OCI-LY7 (cell line): ENCODE data around the gene TNS1. TPM values are rescaled to one million over a fixed set of nuclear protein-coding genes. Genes with fewer than 3 reads are reported as not detected.

Source experiments
- BruUV-seq: library from RNA; stranded (reverse); fragments of 400-500 nt; replicated peaks from 2 replicates; lab custom pipeline; 2021; lab: Mats Ljungman, UMichigan
- CTCF ChIA-PET: fragments of 300-600 bp; sonication (Branson Sonifier 250); formaldehyde crosslinking; loops from one replicate; lab custom pipeline; 2022; ENCODE audit warnings: antibody characterized with exemption; ENCODE audit not compliant: unreplicated experiment; lab: Charles Lee
- POLR2A ChIA-PET: fragments of 300-600 bp; sonication (Branson Sonifier 250); formaldehyde crosslinking; loops from one replicate; lab custom pipeline; 2022; ENCODE audit warnings: antibody characterized with exemption; lab: Charles Lee
- DNase-seq: peaks from one replicate; pipeline ENCODE4 v3.0.0-alpha.2; 2015; ENCODE audit warnings: low spot score
- H2AFZ ChIP-seq: fragments of 200-600 bp; sonication (generic), shearing (Covaris generic); 2 replicates; pipeline ENCODE4 v1.6.1; 2014; ENCODE audit warnings: mild to moderate bottlenecking, antibody characterized with exemption, low read length, moderate library complexity
- H3K27ac ChIP-seq: fragments of 200-600 bp; sonication (generic); 2 replicates; pipeline ENCODE4 v1.5.1; 2014; ENCODE audit warnings: mixed run types, low read depth, mild to moderate bottlenecking, moderate library complexity, low read length, inconsistent platforms; ENCODE audit not compliant: poor library complexity, severe bottlenecking
- H3K36me3 ChIP-seq: fragments of 200-600 bp; sonication (generic); 2 replicates; pipeline ENCODE4 v1.6.1; 2014; ENCODE audit warnings: mild to moderate bottlenecking, antibody characterized with exemption, low read length, moderate library complexity, mixed read lengths; ENCODE audit not compliant: insufficient read depth
- H3K4me1 ChIP-seq: fragments of 200-600 bp; sonication (generic); 2 replicates; pipeline ENCODE4 v1.5.1; 2014; ENCODE audit warnings: mild to moderate bottlenecking, low read length; ENCODE audit not compliant: insufficient read depth, poor library complexity, severe bottlenecking
- H3K4me2 ChIP-seq: fragments of 200-600 bp; sonication (generic); 2 replicates; pipeline ENCODE4 v1.6.1; 2014; ENCODE audit warnings: mild to moderate bottlenecking, low read length
- H3K4me3 ChIP-seq: fragments of 200-600 bp; sonication (generic); 2 replicates; pipeline ENCODE4 v1.5.1; 2014; ENCODE audit warnings: mild to moderate bottlenecking, low read depth, low read length; ENCODE audit not compliant: poor library complexity, severe bottlenecking
- H3K79me2 ChIP-seq: fragments of 200-600 bp; sonication (generic); 2 replicates; pipeline ENCODE4 v1.6.1; 2016; ENCODE audit warnings: low read depth, mild to moderate bottlenecking, low read length, moderate library complexity, mixed read lengths; ENCODE audit not compliant: insufficient read depth
- H3K9me2 ChIP-seq: fragments of 200-600 bp; sonication (generic); 2 replicates; pipeline ENCODE4 v1.6.1; 2016; ENCODE audit warnings: mild to moderate bottlenecking, low read length, mixed read lengths; ENCODE audit not compliant: insufficient read depth
- H3K9me3 ChIP-seq: fragments of 200-600 bp; sonication (generic); 2 replicates; pipeline ENCODE4 v1.6.1; 2014; ENCODE audit warnings: mild to moderate bottlenecking, mixed run types, low read length, mixed read lengths
- H4K20me1 ChIP-seq: fragments of 200-600 bp; sonication (generic); 2 replicates; pipeline ENCODE4 v1.6.1; 2014; ENCODE audit warnings: mild to moderate bottlenecking, antibody characterized with exemption, low read length, moderate library complexity, mixed read lengths; ENCODE audit not compliant: insufficient read depth
- EZH2phosphoT487 ChIP-seq: fragments of 200-600 bp; sonication (generic); IDR thresholded peaks from 2 replicates; pipeline ENCODE4 v1.6.1; 2018; ENCODE audit warnings: low read depth, borderline replicate concordance, mild to moderate bottlenecking, mixed run types, antibody characterized with exemption, low read length, moderate library complexity, mixed read lengths
- intact Hi-C: fragments of 100-400 bp; cut with micrococcal nuclease; formaldehyde crosslinking; loops from one replicate; pipeline ENCODE4 v1.10.0; 2022; ENCODE audit not compliant: unreplicated experiment
- total RNA-seq, 2 experiments: library from RNA; depleted of rRNA in 1 of 2; stranded (reverse); fragments of >200 nt in 1 of 2; shearing (Covaris generic) in 1 of 2; gene quantifications; 2 replicates each; pipeline ENCODE4 v1.2.3, GENCODE V29; 2014 to 2022
- TF ChIP-seq, protein P1 (sequence below): fragments of 200-600 bp; sonication (generic); conservative IDR thresholded peaks from 2 replicates; pipeline ENCODE4 v1.5.1; 2014; ENCODE audit warnings: mild to moderate bottlenecking, antibody characterized with exemption, low read length, moderate library complexity, mixed read lengths

TNS1 gene
- total RNA-seq, 2 experiments from 2014 or later = not detected

DNA sequence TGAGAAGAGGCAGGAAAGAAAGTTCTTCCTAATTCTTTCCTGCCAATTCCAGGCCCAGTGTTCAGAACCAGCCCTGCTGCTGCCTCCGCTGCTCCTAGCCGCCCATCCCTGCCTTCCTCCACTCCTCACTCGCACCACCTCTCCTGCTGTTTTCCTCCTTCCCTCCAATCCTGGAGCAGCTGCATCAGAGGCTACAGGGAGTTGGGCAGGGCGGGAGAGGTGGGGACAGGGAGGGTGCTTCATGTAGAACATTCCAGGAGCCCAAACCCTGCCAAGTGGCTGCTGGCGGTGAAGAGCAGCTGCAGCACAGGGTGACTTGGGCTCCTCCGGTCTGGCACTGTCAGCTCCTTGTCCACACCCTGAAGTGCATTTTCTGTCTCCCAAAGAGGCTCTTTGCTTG lies 176.3 kb downstream of the TNS1 start:
- CTCF ChIA-PET = no interaction called here
- no TSS peak for BruUV-seq
- Histone ChIP-seq H3K27ac (no peak overlapping the region), H2AFZ (no peak overlapping the region), H3K4me1 (no peaks in the 10 kb centered on the region), H3K36me3 (no peaks in the 10 kb centered on the region), H3K4me2 (no peak overlapping the region), H3K9me3 (no peaks in the 10 kb centered on the region), H4K20me1 (no peaks in the 10 kb centered on the region), H3K79me2 (no peaks in the 10 kb centered on the region), H3K9me2 (no peaks in the 10 kb centered on the region), H3K4me3 (no peak overlapping the region)
- intact Hi-C loops = no loop called here
- DNase-seq = no peak
- POLR2A ChIA-PET = no interaction called here
- TF ChIP-seq, protein P1, sequence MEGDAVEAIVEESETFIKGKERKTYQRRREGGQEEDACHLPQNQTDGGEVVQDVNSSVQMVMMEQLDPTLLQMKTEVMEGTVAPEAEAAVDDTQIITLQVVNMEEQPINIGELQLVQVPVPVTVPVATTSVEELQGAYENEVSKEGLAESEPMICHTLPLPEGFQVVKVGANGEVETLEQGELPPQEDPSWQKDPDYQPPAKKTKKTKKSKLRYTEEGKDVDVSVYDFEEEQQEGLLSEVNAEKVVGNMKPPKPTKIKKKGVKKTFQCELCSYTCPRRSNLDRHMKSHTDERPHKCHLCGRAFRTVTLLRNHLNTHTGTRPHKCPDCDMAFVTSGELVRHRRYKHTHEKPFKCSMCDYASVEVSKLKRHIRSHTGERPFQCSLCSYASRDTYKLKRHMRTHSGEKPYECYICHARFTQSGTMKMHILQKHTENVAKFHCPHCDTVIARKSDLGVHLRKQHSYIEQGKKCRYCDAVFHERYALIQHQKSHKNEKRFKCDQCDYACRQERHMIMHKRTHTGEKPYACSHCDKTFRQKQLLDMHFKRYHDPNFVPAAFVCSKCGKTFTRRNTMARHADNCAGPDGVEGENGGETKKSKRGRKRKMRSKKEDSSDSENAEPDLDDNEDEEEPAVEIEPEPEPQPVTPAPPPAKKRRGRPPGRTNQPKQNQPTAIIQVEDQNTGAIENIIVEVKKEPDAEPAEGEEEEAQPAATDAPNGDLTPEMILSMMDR = no peak
- no peak for TF ChIP-seq EZH2phosphoT487

GRCh38 chr2:217825469-217826235 lies 177.1 kb downstream of the TNS1 start:
- no peak overlapping the region for H3K4me2 ChIP-seq
- H3K4me3 ChIP-seq = no peak overlapping the region
- intact Hi-C loops = no loop called here
- no peak overlapping the region for H3K27ac ChIP-seq
- no TSS peak for BruUV-seq
- H4K20me1 ChIP-seq = no peaks in the 10 kb centered on the region
- no peaks in the 10 kb centered on the region for H3K9me2 ChIP-seq
- ChIA-PET CTCF (no interaction called here), POLR2A (no interaction called here)
- no peak for DNase-seq
- no peaks in the 10 kb centered on the region for H3K9me3 ChIP-seq
- no peaks in the 10 kb centered on the region for H3K79me2 ChIP-seq
- H3K36me3 ChIP-seq = no peaks in the 10 kb centered on the region
- TF ChIP-seq EZH2phosphoT487 = no peak
- TF ChIP-seq, protein P1 = no peak
- H2AFZ ChIP-seq = no peak overlapping the region
- H3K4me1 ChIP-seq = no peaks in the 10 kb centered on the region

- no TSS peak for BruUV-seq
- no peaks in the 10 kb centered on the region for H3K36me3 ChIP-seq
- H3K27ac ChIP-seq = no peak overlapping the region
- DNase-seq = no peak
- ChIA-PET POLR2A (no interaction called here), CTCF (no interaction called here)
- H3K4me1 ChIP-seq = no peaks in the 10 kb centered on the region
- intact Hi-C loops = no loop called here
- H3K9me2 ChIP-seq = no peaks in the 10 kb centered on the region
- TF ChIP-seq, protein P1 = no peak
- TF ChIP-seq EZH2phosphoT487 = no peak
- H3K79me2 ChIP-seq = no peaks in the 10 kb centered on the region
- H3K4me2 ChIP-seq = no peak overlapping the region
- H4K20me1 ChIP-seq = no peaks in the 10 kb centered on the region
- no peaks in the 10 kb centered on the region for H3K9me3 ChIP-seq
- no peak overlapping the region for H2AFZ ChIP-seq
- no peak overlapping the region for H3K4me3 ChIP-seq
These were observed 178.6 kb downstream of the TNS1 start for GRCh38 chr2:217824223-217824622.
